ENCODE data around the gene PSME3IP1.

GRCh38 chr16:57131351-57131970 lies 54.4 kb downstream of the PSME3IP1 start:
- TF ChIP-seq CTCF (IDR thresholded peaks at IDR 0.05) (no peak), POLR2A (IDR thresholded peaks at IDR 0.05) (no peak)
